ENCODE results near the gene BDKRB2.

Gene BDKRB2

DNA sequence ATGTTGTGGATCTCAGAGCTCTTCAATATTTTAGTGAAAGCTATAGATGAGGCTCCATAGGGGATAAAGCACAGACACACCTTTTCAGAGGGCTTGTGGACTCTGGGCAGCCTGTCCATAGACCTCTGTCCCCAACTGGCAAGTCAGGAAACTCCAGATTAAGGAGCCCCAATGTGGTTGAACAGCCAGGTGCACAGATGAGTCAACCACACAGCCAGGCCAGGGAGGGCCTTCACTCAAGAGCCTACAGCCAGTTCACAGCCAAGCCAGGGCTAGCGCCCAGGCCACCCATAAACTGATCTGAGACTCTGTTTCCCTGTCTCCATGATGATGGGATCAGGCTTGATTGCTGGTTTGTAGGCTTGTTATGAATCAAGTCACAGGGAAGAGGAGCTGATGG, 1.0 kb upstream of the BDKRB2 start:
- no peak overlapping the region for H3K4me3 ChIP-seq (ENCODE audit: low read length)
- no peaks in the 10 kb centered on the region for H4K20me1 ChIP-seq (ENCODE audit: insufficient read depth, low read length)
- TF ChIP-seq CTCF (IDR thresholded peaks at IDR 0.05; ENCODE audit: low read length) (no peak), EZH2phosphoT487 (IDR thresholded peaks at IDR 0.05; ENCODE audit: low read length) (no peak), EZH2 (optimal IDR thresholded peaks at IDR 0.05; ENCODE audit: low read depth, low read length) (no peak)
- H3K79me2 ChIP-seq (ENCODE audit: low read length): no peaks in the 10 kb centered on the region
- no peaks in the 10 kb centered on the region for H3K9me3 ChIP-seq (replicated peaks; ENCODE audit: insufficient read depth, low read length)
- H3K4me2 ChIP-seq (ENCODE audit: low read depth, low read length): no peak overlapping the region
- H3K4me1 ChIP-seq (ENCODE audit: low read length): no peaks in the 10 kb centered on the region
- no peak overlapping the region for H3K27ac ChIP-seq (ENCODE audit: low read length)
- no peaks in the 10 kb centered on the region for H3F3A ChIP-seq (ENCODE audit: insufficient read depth, low read length)
- DNase-seq: no peak
- no peaks in the 10 kb centered on the region for H3K36me3 ChIP-seq (replicated peaks; ENCODE audit: insufficient read depth, low read length)
- no peak overlapping the region for H3K9ac ChIP-seq (ENCODE audit: low read length)
- no peak overlapping the region for H2AFZ ChIP-seq (ENCODE audit: low read length)
- no peaks in the 10 kb centered on the region for H3K9me2 ChIP-seq (replicated peaks; ENCODE audit: insufficient read depth, low read length)
- no peaks in the 10 kb centered on the region for H3K27me3 ChIP-seq (replicated peaks; ENCODE audit: insufficient read depth, low read length)

DNA sequence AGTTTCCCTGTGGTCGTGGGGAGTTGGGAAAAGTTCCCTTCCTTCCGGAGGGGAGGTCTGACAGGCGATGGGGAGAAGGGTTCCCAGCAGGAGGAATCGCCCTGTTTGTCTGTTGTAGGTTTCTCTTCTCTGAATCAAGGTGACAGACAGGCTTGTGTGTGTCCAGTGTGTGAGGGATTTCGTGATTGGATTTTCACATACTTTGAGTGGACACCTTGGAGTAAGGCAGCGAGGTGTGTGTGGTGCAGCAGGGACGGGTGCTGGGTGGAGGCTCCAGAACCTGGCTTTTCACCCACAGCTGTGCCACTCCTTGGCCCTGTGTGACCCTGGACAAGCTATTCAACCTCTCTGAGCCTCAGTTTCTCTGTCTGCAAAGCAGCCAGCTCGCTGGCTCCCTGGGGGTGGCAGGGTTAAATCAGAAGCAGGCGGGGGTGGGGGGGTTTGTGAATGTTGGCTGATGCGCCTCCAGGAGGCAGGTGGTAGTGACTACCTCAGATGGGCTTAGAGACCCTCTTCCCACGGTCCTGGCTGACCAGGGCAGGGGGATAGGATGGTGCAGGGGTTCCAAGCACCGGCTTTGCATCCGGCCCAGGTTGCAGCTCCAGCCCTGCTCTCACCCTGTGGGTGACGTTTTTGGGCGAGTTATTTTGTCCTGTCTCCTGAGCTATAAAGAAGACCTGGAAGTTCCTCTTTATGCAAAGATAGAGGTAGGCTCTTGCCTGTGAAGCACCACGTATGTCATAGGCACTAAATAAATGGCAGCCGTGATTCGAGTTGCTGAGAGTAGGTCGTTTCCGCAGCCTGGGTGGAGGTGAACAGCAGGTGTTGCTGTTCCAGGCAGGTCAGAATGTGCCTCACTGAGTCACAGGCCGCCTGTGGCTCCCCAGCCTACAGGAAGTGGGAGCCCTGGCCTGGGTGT, 679 bp downstream of the BDKRB2 start:
- Histone ChIP-seq H4K20me1 (ENCODE audit: insufficient read depth, low read length) (no peaks in the 10 kb centered on the region), H3K4me2 (ENCODE audit: low read depth, low read length) (no peak overlapping the region), H3K9me2 (replicated peaks; ENCODE audit: insufficient read depth, low read length) (no peaks in the 10 kb centered on the region), H3K36me3 (replicated peaks; ENCODE audit: insufficient read depth, low read length) (no peaks in the 10 kb centered on the region), H3K4me3 (ENCODE audit: low read length) (no peak overlapping the region), H3K27me3 (replicated peaks; ENCODE audit: insufficient read depth, low read length) (no peaks in the 10 kb centered on the region), H3K9ac (ENCODE audit: low read length) (no peak overlapping the region), H3K9me3 (replicated peaks; ENCODE audit: insufficient read depth, low read length) (no peaks in the 10 kb centered on the region), H3K27ac (ENCODE audit: low read length) (no peak overlapping the region), H2AFZ (ENCODE audit: low read length) (no peak overlapping the region), H3K79me2 (ENCODE audit: low read length) (no peaks in the 10 kb centered on the region), H3K4me1 (ENCODE audit: low read length) (no peaks in the 10 kb centered on the region), H3F3A (ENCODE audit: insufficient read depth, low read length) (no peaks in the 10 kb centered on the region)
- TF ChIP-seq EZH2phosphoT487 (IDR thresholded peaks at IDR 0.05; ENCODE audit: low read length) (no peak), CTCF (IDR thresholded peaks at IDR 0.05; ENCODE audit: low read length) (no peak), EZH2 (optimal IDR thresholded peaks at IDR 0.05; ENCODE audit: low read depth, low read length) (no peak)
- DNase-seq: no peak

GRCh38 chr14:96205978-96206360, 1.3 kb downstream of the BDKRB2 start:
- Histone ChIP-seq H3K4me2 (ENCODE audit: low read depth, low read length) (no peak overlapping the region), H3K9me2 (replicated peaks; ENCODE audit: insufficient read depth, low read length) (no peaks in the 10 kb centered on the region), H2AFZ (ENCODE audit: low read length) (no peak overlapping the region), H3K27ac (ENCODE audit: low read length) (no peak overlapping the region), H3K36me3 (replicated peaks; ENCODE audit: insufficient read depth, low read length) (no peaks in the 10 kb centered on the region), H3K79me2 (ENCODE audit: low read length) (no peaks in the 10 kb centered on the region), H3K27me3 (replicated peaks; ENCODE audit: insufficient read depth, low read length) (no peaks in the 10 kb centered on the region), H4K20me1 (ENCODE audit: insufficient read depth, low read length) (no peaks in the 10 kb centered on the region), H3K4me1 (ENCODE audit: low read length) (no peaks in the 10 kb centered on the region), H3F3A (ENCODE audit: insufficient read depth, low read length) (no peaks in the 10 kb centered on the region), H3K9me3 (replicated peaks; ENCODE audit: insufficient read depth, low read length) (no peaks in the 10 kb centered on the region), H3K4me3 (ENCODE audit: low read length) (no peak overlapping the region), H3K9ac (ENCODE audit: low read length) (no peak overlapping the region)
- TF ChIP-seq CTCF (IDR thresholded peaks at IDR 0.05; ENCODE audit: low read length) (no peak), EZH2phosphoT487 (IDR thresholded peaks at IDR 0.05; ENCODE audit: low read length) (no peak), EZH2 (optimal IDR thresholded peaks at IDR 0.05; ENCODE audit: low read depth, low read length) (no peak)
- DNase-seq: no peak
